ENCODE data around the gene DLG2. TPM values are rescaled to one million over a fixed set of nuclear protein-coding genes. Genes with fewer than 3 reads are reported as not detected.

The DLG2 gene
- total and polyA plus RNA-seq, 4 donors: 0.30 to 5.5 (median 0.68) TPM

- Histone ChIP-seq H3K27me3 (ENCODE audit: control insufficient read depth in 4 of 4, insufficient read depth in 4 of 4, low read length in 3 of 4) (no peaks in the 10 kb centered on the region), H3K27ac (ENCODE audit: low read depth in 1 of 2, low read length in 2 of 2) (no peak overlapping the region), H3K9ac (ENCODE audit: low read depth in 1 of 2, low read length in 2 of 2) (no peak overlapping the region), H3K4me3 (ENCODE audit: low read depth in 1 of 3, low read length in 3 of 3) (no peak overlapping the region), H3K4me1 (ENCODE audit: control insufficient read depth in 4 of 4, insufficient read depth in 4 of 4, low read length in 3 of 4) (no peaks in the 10 kb centered on the region), H3K36me3 (ENCODE audit: control insufficient read depth in 4 of 4, insufficient read depth in 3 of 4, low read depth in 1 of 4, low read length in 3 of 4) (no peaks in the 10 kb centered on the region), H3K9me3 (ENCODE audit: control insufficient read depth in 4 of 4, low read length in 3 of 4) (no peaks in the 10 kb centered on the region)
- no peak for DNase-seq (ENCODE audit: low spot score)
- no peak for TF ChIP-seq REST (IDR thresholded peaks at IDR 0.05)
- no peak for TF ChIP-seq NR2F2 (IDR thresholded peaks at IDR 0.05)
- TF ChIP-seq MAX (IDR thresholded peaks at IDR 0.05): no peak
- no peak for TF ChIP-seq TAF1 (conservative IDR thresholded peaks at IDR 0.05)
- no peak for TF ChIP-seq RAD21 (IDR thresholded peaks at IDR 0.05)
- TF ChIP-seq ZBTB33 (IDR thresholded peaks at IDR 0.05): no peak
- no peak for TF ChIP-seq YY1 (IDR thresholded peaks at IDR 0.05)
- no peak for TF ChIP-seq FOXA1 (IDR thresholded peaks at IDR 0.05)
- TF ChIP-seq HNF4G (IDR thresholded peaks at IDR 0.05): no peak
- WGBS: 72% methylated on average over 2 of the region's 2 CpGs
These were observed 879.3 kb downstream of the DLG2 start for GRCh38 chr11:84747871-84748270.

- Histone ChIP-seq H3K36me3 (ENCODE audit: control insufficient read depth in 4 of 4, insufficient read depth in 3 of 4, low read depth in 1 of 4, low read length in 3 of 4) (no peaks in the 10 kb centered on the region), H3K4me3 (ENCODE audit: low read depth in 1 of 3, low read length in 3 of 3) (no peak overlapping the region), H3K4me1 (ENCODE audit: control insufficient read depth in 4 of 4, insufficient read depth in 4 of 4, low read length in 3 of 4) (no peaks in the 10 kb centered on the region), H3K9ac (ENCODE audit: low read depth in 1 of 2, low read length in 2 of 2) (no peak overlapping the region), H3K9me3 (ENCODE audit: control insufficient read depth in 4 of 4, low read length in 3 of 4) (no peaks in the 10 kb centered on the region), H3K27ac (ENCODE audit: low read depth in 1 of 2, low read length in 2 of 2) (no peak overlapping the region), H3K27me3 (ENCODE audit: control insufficient read depth in 4 of 4, insufficient read depth in 4 of 4, low read length in 3 of 4) (no peaks in the 10 kb centered on the region)
- 71% methylated on average over 1 of the region's 1 CpG for WGBS
- DNase-seq (ENCODE audit: low spot score): no peak
- TF ChIP-seq EGR1 (IDR thresholded peaks at IDR 0.05; ENCODE audit: low read depth in 2 of 2) (no peak), MAX (IDR thresholded peaks at IDR 0.05) (no peak), FOXA2 (IDR thresholded peaks at IDR 0.05) (no peak), RXRA (IDR thresholded peaks at IDR 0.05) (no peak), CTCF (IDR thresholded peaks at IDR 0.05; ENCODE audit: low read depth, low read length, missing input control) (no peak), FOXA1 (IDR thresholded peaks at IDR 0.05) (no peak), NR2F2 (IDR thresholded peaks at IDR 0.05) (no peak), HNF4G (IDR thresholded peaks at IDR 0.05) (no peak), ZBTB33 (IDR thresholded peaks at IDR 0.05) (no peak), ATF3 (IDR thresholded peaks at IDR 0.05) (no peak), TAF1 (conservative IDR thresholded peaks at IDR 0.05) (no peak), REST (IDR thresholded peaks at IDR 0.05) (no peak), HNF4A (conservative IDR thresholded peaks at IDR 0.05) (no peak), JUND (IDR thresholded peaks at IDR 0.05) (no peak), RAD21 (IDR thresholded peaks at IDR 0.05) (no peak)
These were observed 887.1 kb downstream of the DLG2 start for GRCh38 chr11:84740050-84740449.
